ENCODE data around the gene CNOT2. TPM values are rescaled to one million over a fixed set of nuclear protein-coding genes. Genes with fewer than 3 reads are reported as not detected.

The CNOT2 gene
- total RNA-seq, 1 experiment from 2014 or later = 73.7 TPM

- Histone ChIP-seq H3K9ac (ENCODE audit: low read length) (no peak overlapping the region), H3K4me2 (ENCODE audit: low read length) (no peak overlapping the region), H3K79me2 (ENCODE audit: low read length) (peaks cover 16% of the 10 kb centered on the region), H3F3A (ENCODE audit: low read length, unreplicated experiment) (no peaks in the 10 kb centered on the region), H2AFZ (ENCODE audit: low read length) (no peak overlapping the region), H3K36me3 (ENCODE audit: low read depth, low read length) (no peaks in the 10 kb centered on the region), H3K9me2 (replicated peaks; ENCODE audit: low read length) (no peaks in the 10 kb centered on the region), H4K20me1 (ENCODE audit: low read length) (peaks cover 7% of the 10 kb centered on the region; the same call in 1 of the 2 replicates), H3K27me3 (ENCODE audit: low read length) (no peaks in the 10 kb centered on the region), H3K4me3 (ENCODE audit: low read length) (no peak overlapping the region), H3K9me3 (ENCODE audit: low read length) (no peaks in the 10 kb centered on the region), H3K27ac (ENCODE audit: low read length) (no peak overlapping the region), H3K4me1 (ENCODE audit: insufficient read depth, low read length) (no peaks in the 10 kb centered on the region)
- DNase-seq = no peak
- intact Hi-C loops (cut with micrococcal nuclease) = no loop called here
- POLR2A ChIA-PET (ENCODE audit: unreplicated experiment) = no interaction called here
- CTCF ChIA-PET = no interaction called here
- no peak for ATAC-seq
- TF ChIP-seq CTCF (conservative IDR thresholded peaks at IDR 0.05; ENCODE audit: low read depth, low read length) (no peak), EZH2 (IDR thresholded peaks at IDR 0.05; ENCODE audit: low read length, unreplicated experiment) (no peak), EZH2phosphoT487 (IDR thresholded peaks at IDR 0.05; ENCODE audit: borderline replicate concordance, low read length) (no peak)
- no TSS peak for BruUV-seq (replicated peaks)
Measured at GRCh38 chr12:70305794-70306193, 62.6 kb downstream of the CNOT2 start.

GRCh38 chr12:70306676-70307075, 63.4 kb downstream of the CNOT2 start:
- no peaks in the 10 kb centered on the region for H3K27me3 ChIP-seq (ENCODE audit: low read length)
- H3K36me3 ChIP-seq (ENCODE audit: low read depth, low read length) = no peaks in the 10 kb centered on the region
- no peaks in the 10 kb centered on the region for H3K9me2 ChIP-seq (replicated peaks; ENCODE audit: low read length)
- no TSS peak for BruUV-seq (replicated peaks)
- peaks cover 16% of the 10 kb centered on the region for H3K79me2 ChIP-seq (ENCODE audit: low read length)
- no peak overlapping the region for H3K9ac ChIP-seq (ENCODE audit: low read length)
- intact Hi-C loops (cut with micrococcal nuclease) = no loop called here
- ATAC-seq (no peak), DNase-seq (no peak)
- no peak overlapping the region for H3K4me2 ChIP-seq (ENCODE audit: low read length)
- CTCF ChIA-PET = no interaction called here
- TF ChIP-seq EZH2phosphoT487 (IDR thresholded peaks at IDR 0.05; ENCODE audit: borderline replicate concordance, low read length) (no peak), CTCF (conservative IDR thresholded peaks at IDR 0.05; ENCODE audit: low read depth, low read length) (no peak), EZH2 (IDR thresholded peaks at IDR 0.05; ENCODE audit: low read length, unreplicated experiment) (no peak)
- H3K4me3 ChIP-seq (ENCODE audit: low read length) = no peak overlapping the region
- no peaks in the 10 kb centered on the region for H3K9me3 ChIP-seq (ENCODE audit: low read length)
- H3K4me1 ChIP-seq (ENCODE audit: insufficient read depth, low read length) = no peaks in the 10 kb centered on the region
- POLR2A ChIA-PET (ENCODE audit: unreplicated experiment) = no interaction called here
- H4K20me1 ChIP-seq (ENCODE audit: low read length) = peaks cover 7% of the 10 kb centered on the region; the same call in 1 of the 2 replicates
- H3K27ac ChIP-seq (ENCODE audit: low read length) = no peak overlapping the region
- no peaks in the 10 kb centered on the region for H3F3A ChIP-seq (ENCODE audit: low read length, unreplicated experiment)
- H2AFZ ChIP-seq (ENCODE audit: low read length) = no peak overlapping the region

GRCh38 chr12:70307868-70308267, 64.6 kb downstream of the CNOT2 start:
- no peak for DNase-seq
- H3K4me2 ChIP-seq (ENCODE audit: low read length) = no peak overlapping the region
- POLR2A ChIA-PET (ENCODE audit: unreplicated experiment) = no interaction called here
- no peaks in the 10 kb centered on the region for H3K9me3 ChIP-seq (ENCODE audit: low read length)
- intact Hi-C loops (cut with micrococcal nuclease) = no loop called here
- no peak overlapping the region for H3K4me3 ChIP-seq (ENCODE audit: low read length)
- H3K4me1 ChIP-seq (ENCODE audit: insufficient read depth, low read length) = no peaks in the 10 kb centered on the region
- no peaks in the 10 kb centered on the region for H3F3A ChIP-seq (ENCODE audit: low read length, unreplicated experiment)
- H3K9ac ChIP-seq (ENCODE audit: low read length) = no peak overlapping the region
- no peak overlapping the region for H2AFZ ChIP-seq (ENCODE audit: low read length)
- TF ChIP-seq EZH2 (IDR thresholded peaks at IDR 0.05; ENCODE audit: low read length, unreplicated experiment) (no peak), EZH2phosphoT487 (IDR thresholded peaks at IDR 0.05; ENCODE audit: borderline replicate concordance, low read length) (no peak), CTCF (conservative IDR thresholded peaks at IDR 0.05; ENCODE audit: low read depth, low read length) (no peak)
- peaks cover 16% of the 10 kb centered on the region for H3K79me2 ChIP-seq (ENCODE audit: low read length)
- no peak overlapping the region for H3K27ac ChIP-seq (ENCODE audit: low read length)
- H4K20me1 ChIP-seq (ENCODE audit: low read length) = peaks cover 7% of the 10 kb centered on the region; the same call in 1 of the 2 replicates
- no peaks in the 10 kb centered on the region for H3K36me3 ChIP-seq (ENCODE audit: low read depth, low read length)
- H3K27me3 ChIP-seq (ENCODE audit: low read length) = no peaks in the 10 kb centered on the region
- CTCF ChIA-PET = no interaction called here
- BruUV-seq (replicated peaks) = no TSS peak
- ATAC-seq = no peak
- no peaks in the 10 kb centered on the region for H3K9me2 ChIP-seq (replicated peaks; ENCODE audit: low read length)
